HG03469 (cell line): ENCODE data around the gene RABGAP1L.
"Not testable (repeated sequence)": the region's sequence is repeated elsewhere in the genome, so short reads cannot be mapped to it uniquely, and the experiment has no call there.

Source experiments
- ATAC-seq: cut with Tn5 transposase; IDR thresholded peaks from one replicate; pipeline ENCODE4 v1.9.1; 2021; ENCODE audit warnings: mild to moderate bottlenecking, moderate library complexity, moderate number of reproducible peaks; ENCODE audit not compliant: unreplicated experiment

The RABGAP1L gene

DNA sequence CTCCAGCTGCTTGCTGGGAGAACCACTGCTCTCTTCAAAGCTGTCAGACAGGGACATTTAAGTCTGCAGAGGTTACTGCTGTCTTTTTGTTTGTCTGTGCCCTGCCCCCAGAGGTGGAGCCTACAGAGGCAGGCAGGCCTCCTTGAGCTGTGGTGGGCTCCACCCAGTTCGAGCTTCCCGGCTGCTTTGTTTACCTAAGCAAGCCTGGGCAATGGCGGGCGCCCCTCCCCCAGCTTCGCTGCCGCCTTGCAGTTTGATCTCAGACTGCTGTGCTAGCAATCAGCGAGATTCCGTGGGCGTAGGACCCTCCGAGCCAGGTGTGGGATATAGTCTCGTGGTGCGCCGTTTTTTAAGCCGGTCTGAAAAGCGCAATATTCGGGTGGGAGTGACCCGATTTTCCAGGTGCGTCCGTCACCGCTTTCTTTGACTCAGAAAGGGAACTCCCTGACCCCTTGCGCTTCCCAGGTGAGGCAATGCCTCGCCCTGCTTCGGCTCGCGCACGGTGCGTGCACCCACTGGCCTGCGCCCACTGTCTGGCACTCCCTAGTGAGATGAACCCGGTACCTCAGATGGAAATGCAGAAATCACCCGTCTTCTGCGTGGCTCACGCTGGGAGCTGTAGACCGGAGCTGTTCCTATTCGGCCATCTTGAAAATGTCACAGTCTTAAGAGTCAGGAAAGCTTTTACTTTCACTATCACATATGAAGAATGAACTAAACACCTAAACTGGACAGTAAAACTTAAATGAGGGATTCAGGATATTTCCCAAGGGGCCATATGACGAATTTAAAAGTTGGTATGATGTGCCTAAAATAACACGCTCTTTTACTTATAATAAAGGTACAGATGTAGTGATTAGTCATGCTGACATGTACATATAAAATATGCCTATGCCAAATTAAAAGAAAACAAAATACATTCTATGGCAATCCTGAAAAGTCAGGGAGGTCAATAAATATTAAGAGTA is 689.6 kb downstream of the RABGAP1L start:
- not testable (repeated sequence) for ATAC-seq

DNA sequence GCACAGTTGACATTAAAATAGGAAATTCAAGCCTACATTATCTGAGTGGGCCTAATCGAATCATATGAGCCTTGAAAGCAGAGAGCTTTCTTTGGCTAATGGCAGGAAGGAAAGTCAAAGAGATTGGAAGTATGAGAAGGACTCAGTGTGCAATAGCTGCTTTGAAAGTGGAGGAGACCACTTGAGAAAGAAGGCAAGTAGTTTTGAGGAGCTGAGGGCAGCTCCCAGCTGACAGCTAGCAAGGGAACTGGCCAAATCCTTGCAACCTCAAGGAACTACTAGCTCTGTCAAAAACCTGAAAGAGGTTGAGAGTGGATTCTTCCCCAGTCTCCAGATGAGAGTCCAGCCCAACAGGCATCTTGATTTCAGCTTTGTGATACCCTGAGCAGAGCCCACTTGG is 691.4 kb downstream of the RABGAP1L start:
- no peak for ATAC-seq

DNA sequence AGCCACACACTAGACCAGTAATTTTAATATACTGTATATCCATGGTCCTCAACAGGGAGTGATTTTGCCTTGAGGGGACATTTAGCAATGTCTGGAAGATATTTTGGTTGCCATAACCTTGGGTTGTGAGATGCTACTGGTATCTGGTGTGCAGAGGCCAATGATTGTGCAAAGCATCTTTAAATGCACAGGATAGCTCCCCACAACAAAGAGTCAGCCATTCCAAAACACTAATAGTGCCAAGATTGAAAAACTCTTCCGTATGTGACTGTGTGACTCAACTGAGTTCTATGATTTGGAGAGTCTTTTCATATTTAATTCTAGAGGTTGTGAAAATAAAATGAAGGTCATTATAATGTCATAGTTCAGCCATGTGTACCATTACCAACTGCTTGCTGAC is 699.0 kb downstream of the RABGAP1L start:
- no peak for ATAC-seq

DNA sequence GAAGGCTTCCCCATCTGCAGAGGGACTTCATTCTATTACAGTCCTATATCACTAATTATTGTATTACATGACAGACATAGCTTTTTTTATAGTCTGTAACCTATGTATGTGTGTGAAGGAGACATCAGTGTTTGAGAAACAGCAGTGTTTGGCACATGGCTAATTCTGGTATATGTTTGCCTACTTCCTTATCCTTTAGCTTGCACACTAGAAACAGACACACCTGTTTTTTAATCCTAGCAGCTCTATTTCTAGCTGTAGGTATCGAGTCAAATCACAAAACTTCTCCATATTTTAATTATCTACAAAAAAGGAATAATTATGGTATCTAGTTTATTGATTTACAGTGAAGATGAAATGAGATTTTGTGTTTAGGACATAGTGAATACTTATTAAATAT is 711.0 kb downstream of the RABGAP1L start:
- ATAC-seq: no peak

DNA sequence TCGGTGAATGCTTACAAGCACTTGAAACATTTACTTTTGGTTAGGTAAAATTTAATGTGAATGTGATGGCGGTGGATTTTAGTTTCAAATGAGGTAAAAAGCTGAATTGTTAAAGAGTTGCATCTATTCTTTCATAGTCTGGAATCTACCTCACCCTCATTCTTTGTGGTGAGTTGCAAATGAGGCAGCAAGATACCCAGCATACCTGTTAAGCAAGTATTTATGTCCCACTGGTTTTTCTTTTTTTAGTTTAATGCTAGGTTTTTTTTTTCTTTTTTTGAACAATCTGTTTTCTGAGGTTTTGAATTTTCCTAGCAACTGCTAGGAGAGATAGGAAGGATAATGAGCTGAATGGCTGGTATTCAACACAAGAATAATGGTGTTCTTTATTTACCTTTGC is 712.6 kb downstream of the RABGAP1L start:
- no peak for ATAC-seq

DNA sequence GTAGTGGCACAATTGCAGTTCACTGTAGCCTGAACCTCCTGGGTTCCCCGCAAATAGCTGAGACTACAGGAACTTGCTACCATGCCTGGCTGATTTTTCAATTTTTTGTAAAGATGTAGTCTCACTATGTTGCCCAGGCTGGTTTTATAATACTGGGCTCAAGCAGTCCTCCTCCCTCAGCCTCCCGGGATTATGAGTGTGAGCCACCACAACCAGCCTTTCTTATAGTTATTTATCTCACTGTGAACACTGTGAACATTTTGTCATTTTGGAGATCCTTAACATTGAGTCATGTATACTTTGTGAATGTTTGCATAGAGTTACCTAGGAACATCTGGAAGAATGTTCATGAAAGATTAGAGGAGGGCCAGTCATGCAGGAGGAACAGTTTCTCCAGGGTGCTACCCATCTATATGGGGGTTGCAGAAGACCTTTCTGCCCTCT is 713.3 kb downstream of the RABGAP1L start:
- no peak for ATAC-seq

DNA sequence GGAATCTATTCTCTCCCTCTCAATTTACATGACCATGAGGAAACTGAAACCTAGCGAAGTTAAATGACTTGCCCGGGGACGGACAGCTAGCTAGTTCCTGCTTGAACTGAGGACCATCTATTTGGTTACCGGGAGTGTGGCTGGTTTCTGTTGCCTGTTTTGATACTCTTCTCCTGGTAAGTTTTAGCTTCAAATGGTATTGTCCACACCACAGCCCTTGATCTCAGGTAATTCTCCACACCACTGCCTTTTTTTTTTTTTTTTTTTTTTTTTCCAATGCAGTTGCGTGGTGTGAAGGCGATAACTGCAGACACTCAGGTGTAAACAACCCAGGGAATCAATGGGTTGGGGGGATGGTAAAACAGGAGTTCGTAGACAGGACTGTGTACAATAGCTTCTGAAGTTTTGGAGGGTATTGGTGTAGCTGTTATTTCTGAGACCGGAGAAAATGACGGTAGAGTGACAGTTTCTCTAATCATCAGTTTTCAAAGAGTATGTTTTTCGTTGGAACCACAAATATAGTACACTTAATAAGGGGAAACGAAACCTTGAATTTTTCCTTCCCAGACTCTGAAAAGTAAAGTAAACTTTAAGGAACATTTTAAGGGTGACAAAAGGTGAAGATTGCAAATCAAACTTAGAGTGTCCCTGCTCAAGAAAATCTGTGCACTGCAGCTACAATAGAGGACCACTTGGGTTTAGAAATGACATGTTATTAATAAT is 715.2 kb downstream of the RABGAP1L start:
- peak; percentile 40 for ATAC-seq

DNA sequence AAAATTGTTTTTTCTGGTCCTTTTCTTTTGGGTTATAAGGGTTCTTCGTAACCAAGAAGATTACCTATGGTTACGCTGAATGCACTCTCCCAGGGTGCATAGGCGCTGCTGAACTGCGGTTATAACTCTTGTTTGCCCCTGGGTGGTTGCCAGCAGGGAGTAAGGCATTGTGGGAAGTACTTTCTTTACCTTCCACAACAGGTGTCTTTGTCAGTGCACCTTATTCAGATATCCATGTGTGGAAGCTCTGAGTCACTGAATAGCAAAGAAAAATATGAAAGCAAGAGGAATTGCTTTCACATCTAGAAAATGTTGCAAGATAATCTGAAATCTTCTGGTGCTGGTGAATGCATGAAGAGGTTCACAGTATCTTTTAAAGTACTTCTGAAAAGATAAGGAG is 716.0 kb downstream of the RABGAP1L start:
- ATAC-seq: no peak

DNA sequence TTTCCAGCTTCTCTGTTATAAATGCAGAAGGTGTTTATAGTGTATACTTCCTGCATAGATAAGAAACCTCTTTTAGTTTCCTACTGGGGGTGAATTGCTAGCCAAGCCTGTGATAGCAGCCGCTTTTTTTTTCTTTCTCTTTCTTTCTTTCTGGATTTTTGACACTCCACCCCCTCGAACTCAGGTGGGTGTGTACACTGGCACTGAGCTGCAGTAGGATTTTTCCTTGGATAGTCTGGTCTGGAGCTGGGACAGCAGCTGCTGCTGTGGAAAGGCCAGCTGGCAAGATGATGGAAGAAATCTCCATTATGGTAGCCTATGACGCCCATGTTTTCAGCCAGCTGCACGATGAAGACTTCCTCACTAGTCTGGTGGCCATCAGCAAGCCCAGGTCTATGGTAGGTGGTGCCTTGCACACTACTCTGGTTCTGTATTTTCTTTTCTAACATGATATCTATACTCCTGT is 717.9 kb downstream of the RABGAP1L start:
- no peak for ATAC-seq

DNA sequence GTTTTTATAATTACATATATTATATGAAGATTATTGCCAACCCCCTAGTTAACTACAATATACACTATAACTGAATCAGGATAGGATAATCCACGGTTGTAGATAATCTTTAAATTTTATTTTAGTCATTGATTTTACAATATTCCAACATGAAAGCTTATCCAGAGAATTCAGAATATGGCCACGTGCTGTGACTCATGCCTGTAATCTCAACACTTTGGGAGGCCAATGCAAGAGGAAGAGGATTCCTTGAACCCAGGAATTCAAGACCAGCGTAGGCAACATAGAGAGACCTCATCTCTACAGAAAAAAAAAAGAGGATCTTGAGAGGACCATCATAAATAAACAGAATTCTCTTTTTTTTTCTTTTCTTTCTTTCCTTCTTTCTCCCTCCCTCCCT is 720.9 kb downstream of the RABGAP1L start:
- no peak for ATAC-seq

DNA sequence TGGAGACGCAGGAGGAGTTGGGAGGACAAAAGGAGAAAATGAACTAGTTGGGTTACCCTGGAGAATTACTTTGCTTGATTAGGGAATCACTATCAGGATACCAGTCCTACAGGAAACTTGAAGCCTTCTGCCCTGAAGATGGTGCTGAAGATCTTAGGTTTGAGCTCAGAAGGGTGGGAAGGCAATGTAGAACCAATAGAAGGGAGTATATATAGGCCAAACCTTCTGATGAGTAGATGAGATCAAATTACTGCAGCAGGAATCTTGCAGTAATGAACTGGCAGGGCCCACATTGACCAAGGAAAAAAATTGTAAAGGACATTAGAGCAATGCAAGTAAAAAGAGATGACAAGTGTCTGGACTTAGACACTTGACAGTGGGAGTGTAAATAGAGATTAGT is 724.1 kb downstream of the RABGAP1L start:
- no peak for ATAC-seq

DNA sequence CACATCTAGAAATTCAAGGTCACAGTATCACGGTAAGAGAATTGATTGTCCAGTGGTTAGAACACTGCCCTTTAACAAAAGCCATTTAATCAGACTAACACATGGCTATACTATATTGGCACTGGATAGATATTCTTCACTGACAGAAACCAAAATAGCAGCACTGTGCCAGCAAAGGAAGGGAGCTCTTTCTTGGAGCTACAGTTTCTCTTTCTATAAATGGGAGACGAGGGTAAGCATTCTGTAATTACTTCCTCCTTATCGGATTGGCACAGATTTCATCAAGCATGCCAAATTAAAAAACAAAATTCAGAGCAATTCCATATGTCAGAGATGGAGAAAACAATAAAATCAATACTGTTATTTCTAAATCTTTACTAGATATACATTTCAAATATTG is 724.7 kb downstream of the RABGAP1L start:
- ATAC-seq: no peak

DNA sequence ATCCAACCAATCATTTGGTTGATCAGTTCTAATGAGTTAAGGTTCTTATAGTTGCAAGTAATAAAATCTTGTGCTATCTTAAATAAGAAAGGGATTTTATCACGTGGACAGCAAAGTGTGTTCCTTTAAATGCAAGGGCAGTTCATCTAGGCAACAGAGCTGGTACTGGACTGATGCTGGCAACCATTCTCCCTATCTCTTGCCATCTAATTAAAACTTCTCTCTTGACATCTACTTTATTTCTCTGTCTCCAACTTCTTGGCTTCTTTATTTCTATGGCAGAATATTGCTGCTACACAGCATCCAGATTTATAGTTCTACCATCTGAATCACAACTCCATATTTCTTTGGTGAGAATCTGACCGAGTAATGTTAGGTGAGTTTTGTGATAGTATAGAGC is 725.2 kb downstream of the RABGAP1L start:
- no peak for ATAC-seq

DNA sequence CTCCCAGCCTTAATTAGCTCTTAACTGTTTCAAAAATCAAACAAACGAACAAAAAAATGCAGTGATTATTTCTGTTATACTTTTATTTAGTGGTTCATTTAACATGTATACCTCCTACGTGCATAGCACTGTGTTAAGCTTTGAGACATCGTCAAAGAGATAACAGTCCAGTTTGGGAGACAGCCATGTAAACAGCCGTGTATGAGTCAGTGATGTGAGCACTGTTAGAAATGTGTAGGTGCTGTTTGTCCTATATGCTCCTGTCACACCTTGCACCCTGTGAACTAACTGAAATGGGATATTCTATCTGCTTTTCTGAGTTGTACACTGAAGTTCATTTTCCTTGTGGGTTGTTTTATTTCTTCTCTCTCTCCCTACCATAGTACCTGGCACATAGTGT is 730.7 kb downstream of the RABGAP1L start:
- no peak for ATAC-seq

DNA sequence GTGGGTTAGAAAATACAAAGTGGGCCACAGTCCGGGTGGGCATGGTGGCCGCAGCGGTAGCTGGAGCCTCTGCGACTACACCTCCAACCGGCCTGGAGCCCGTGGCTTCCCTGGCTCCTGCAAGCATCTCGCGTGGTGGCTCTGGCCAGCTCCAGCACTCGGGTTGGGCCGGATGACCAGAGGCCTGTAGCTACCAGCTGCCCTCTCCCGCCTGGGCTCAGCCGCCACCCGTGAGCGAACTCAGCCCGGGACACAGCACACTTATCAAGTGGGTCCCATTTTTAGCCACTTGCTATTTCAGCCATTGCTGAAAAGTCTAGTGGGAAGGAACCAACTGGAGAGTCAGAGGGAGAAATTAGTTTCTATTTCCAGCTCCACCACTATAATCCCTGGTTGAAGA is 732.7 kb downstream of the RABGAP1L start:
- ATAC-seq: no peak

DNA sequence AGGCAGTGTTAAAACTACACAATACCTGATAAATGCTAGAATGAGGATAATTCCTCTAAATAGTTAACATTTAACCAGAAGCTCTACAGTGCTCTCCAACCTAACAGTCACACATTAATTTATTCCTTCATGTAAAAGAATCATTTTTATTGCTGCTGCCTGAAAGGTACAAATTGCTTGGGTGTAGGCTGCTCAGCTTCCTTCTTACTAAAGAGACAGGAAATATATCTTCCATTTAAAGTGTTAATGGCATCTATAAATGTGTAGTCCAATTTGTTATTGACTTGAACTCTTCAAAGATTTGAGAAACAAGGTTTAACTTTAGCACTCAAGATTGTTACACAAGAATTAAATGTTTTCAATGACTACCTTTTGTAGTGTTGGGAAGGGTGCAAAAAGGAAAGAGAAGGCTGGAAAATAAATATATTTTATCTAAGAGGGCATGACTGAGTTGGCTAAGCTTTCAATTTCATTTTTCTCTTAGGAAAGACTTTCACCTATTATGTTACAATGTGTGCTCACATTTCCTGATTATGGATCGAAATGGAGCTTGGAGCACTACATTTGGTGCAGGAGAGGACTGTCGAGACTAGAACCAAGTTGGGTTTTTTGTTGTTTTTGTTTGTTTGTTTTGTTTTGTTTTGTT is 734.9 kb downstream of the RABGAP1L start:
- ATAC-seq: no peak

DNA sequence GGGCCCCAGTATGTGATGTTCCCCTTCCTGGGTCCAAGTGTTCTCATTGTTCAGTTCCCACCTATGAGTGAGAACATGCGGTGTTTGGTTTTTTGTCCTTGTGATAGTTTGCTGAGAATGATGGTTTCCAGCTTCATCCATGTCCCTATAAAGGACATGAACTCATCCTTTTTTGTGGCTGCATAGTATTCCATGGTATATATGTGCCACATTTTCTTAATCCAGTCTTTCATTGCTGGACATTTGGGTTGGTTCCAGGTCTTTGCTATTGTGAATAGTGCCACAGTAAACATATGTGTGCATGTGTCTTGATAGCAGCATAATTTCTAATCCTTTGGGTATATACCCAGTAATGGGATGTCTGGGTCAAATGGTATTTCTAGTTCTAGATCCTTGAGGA is 736.3 kb downstream of the RABGAP1L start:
- not testable (repeated sequence) for ATAC-seq

DNA sequence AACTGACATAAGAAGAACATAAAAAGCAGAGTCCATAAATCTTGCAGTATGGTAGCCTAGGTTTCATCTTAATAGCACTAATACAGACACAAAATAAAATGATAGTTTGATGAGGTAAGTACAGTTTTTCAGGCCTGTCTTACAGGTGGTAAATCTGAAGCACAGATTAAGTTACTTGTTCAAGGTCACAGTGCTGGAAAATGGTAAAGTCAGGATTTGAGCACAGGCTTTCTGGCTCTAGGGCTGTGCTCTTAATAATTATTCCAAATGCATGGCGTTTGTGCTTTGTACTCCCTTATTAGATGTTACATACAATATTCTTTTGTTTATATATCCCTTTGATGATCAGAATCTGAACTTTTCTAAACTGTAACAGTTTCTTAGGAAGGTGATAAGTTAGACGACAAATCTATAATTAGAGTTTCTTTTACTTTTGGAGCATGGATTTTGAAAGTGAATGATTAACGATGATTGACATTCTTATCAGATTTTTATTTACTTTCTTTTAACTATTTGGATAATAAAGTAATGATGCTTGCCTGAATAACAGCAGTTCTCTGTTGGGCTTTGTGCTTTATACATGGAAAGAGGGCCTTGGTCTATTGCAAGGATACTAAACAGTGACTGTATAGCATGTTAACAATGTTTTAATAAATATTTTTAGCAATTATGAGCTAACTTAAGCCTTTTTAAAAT is 738.9 kb downstream of the RABGAP1L start:
- ATAC-seq: no peak

DNA sequence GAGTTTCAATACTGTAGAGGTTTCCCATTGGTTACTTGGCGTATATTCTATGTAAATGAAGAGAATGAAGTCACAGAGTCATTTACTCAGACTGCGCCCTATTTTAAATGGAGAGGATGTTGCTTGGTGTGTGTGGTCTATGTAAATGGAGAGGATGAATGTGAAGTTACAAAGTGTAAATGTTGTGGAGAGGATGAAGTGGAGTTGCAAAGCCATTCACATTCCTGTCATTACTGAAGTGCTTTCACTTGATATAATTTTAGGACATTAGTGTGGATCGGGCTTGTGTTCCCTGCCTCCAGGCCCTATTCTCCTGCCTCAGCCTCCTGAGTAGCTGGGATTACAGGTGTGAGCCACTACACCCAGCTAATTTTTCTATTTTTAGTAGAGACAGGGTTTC is 741.0 kb downstream of the RABGAP1L start:
- ATAC-seq: no peak

DNA sequence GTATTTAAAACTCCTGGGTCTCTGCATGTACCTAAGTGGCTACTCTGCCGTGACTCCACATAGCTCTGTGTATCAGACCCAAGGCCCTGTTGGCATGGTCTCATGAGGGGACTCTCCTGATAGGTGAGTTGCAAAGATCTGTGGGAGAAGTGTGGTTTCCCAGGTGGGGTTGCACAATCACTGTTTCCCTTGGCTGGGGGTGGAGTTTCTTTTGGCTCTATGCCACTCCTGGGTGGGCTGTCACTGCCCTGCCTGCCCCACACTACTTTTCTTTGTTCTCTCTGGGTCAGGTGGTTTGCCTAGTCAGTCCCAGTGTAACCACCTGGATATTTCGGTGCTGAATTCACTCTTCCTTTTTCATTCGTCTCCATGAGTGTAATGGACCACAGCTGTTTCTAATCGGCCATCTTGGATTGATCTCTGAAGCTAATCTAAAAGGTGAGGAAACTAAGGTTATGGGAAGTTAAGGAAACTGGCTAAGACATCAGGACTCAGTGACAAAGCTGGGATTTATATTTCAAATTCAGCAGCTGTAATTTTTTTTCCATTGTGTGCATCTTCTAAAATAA is 743.3 kb downstream of the RABGAP1L start:
- ATAC-seq: no peak
